Measurements from ENCODE around the gene CDCA8.

- TF ChIP-seq RAD21 (IDR thresholded peaks at IDR 0.05; ENCODE audit: low read length): no peak
- TF ChIP-seq CTCF (conservative IDR thresholded peaks at IDR 0.05; ENCODE audit: low read depth, low read length): no peak
- TF ChIP-seq CEBPB (IDR thresholded peaks at IDR 0.05; ENCODE audit: low read depth, low read length): no peak
- no peak for TF ChIP-seq POLR2A (IDR thresholded peaks at IDR 0.05; ENCODE audit: low read depth, low read length)
- no peak for TF ChIP-seq USF2 (IDR thresholded peaks at IDR 0.05; ENCODE audit: low read depth, low read length)
- TF ChIP-seq MXI1 (IDR thresholded peaks at IDR 0.05; ENCODE audit: borderline replicate concordance, low read depth, low read length): no peak
- no peak for TF ChIP-seq RFX5 (IDR thresholded peaks at IDR 0.05; ENCODE audit: low read depth, low read length)
- no peak for TF ChIP-seq NFE2L2 (IDR thresholded peaks at IDR 0.05; ENCODE audit: low read depth, low read length)
- TF ChIP-seq FOS (IDR thresholded peaks at IDR 0.05; ENCODE audit: low read depth, low read length): no peak
- no peak for TF ChIP-seq MAZ (IDR thresholded peaks at IDR 0.05; ENCODE audit: borderline replicate concordance, low read depth, low read length)
- TF ChIP-seq SMC3 (IDR thresholded peaks at IDR 0.05; ENCODE audit: low read depth, low read length): no peak
- no peak for TF ChIP-seq ELK1 (IDR thresholded peaks at IDR 0.05; ENCODE audit: borderline replicate concordance, low read depth, low read length)
Measured at GRCh38 chr1:37663426-37664000, 28.8 kb upstream of the CDCA8 start.

Measured in IMR-90 (cell line).